Suppressor macrophage treated with lipopolysaccharide for 1 hour (primary cell): ENCODE data around the gene PAX8.
"Not testable (repeated sequence)": the region's sequence is repeated elsewhere in the genome, so short reads cannot be mapped to it uniquely, and the experiment has no call there.

Source experiments
- DNase-seq, 3 donors: peaks; one replicate each; pipeline ENCODE4 v3.0.0-alpha.2; 2020 to 2022

The PAX8 gene

GRCh38 chr2:113278742-113279139, at the start of gene PAX8:
Gene PAX8, minus strand, starts transcription at chr2:113278921. Its CDS starts 527 bp downstream, at chr2:113278394.
- no peak for DNase-seq

- no peak for DNase-seq
Observed at GRCh38 chr2:113328043-113328442, 49.3 kb upstream of the PAX8 start.

GRCh38 chr2:113325161-113325731, 46.5 kb upstream of the PAX8 start:
- DNase-seq = not testable (repeated sequence)

- peak in 2 of 3 donors; percentile 30 to 59 for DNase-seq
Observed at GRCh38 chr2:113324684-113325160, 46.0 kb upstream of the PAX8 start.

GRCh38 chr2:113323129-113323528, 44.4 kb upstream of the PAX8 start:
- not testable (repeated sequence) for DNase-seq

- not testable (repeated sequence) for DNase-seq
Observed at GRCh38 chr2:113320106-113320505, 41.4 kb upstream of the PAX8 start.

GRCh38 chr2:113318941-113319340, 40.2 kb upstream of the PAX8 start:
- DNase-seq = not testable (repeated sequence)

GRCh38 chr2:113316085-113316484, 37.4 kb upstream of the PAX8 start:
- DNase-seq = no peak

- not testable (repeated sequence) for DNase-seq
Observed at GRCh38 chr2:113314663-113315062, 35.9 kb upstream of the PAX8 start.

GRCh38 chr2:113314176-113314575, 35.5 kb upstream of the PAX8 start:
- DNase-seq = not testable (repeated sequence)

- DNase-seq = not testable (repeated sequence)
Observed at GRCh38 chr2:113311781-113312180, 33.1 kb upstream of the PAX8 start.

GRCh38 chr2:113311191-113311590, 32.5 kb upstream of the PAX8 start:
- not testable (repeated sequence) for DNase-seq

- DNase-seq = peak; percentile 48 to 59 (median 59)
Observed at GRCh38 chr2:113309655-113310387, 31.1 kb upstream of the PAX8 start.

GRCh38 chr2:113308784-113309183, 30.1 kb upstream of the PAX8 start:
- DNase-seq = peak in 1 of 3 donors; percentile 17

- DNase-seq = not testable (repeated sequence)
Observed at GRCh38 chr2:113306207-113306606, 27.5 kb upstream of the PAX8 start.

- DNase-seq = not testable (repeated sequence)
Observed at GRCh38 chr2:113305749-113306148, 27.0 kb upstream of the PAX8 start.

GRCh38 chr2:113305146-113305545, 26.4 kb upstream of the PAX8 start:
- DNase-seq = no peak

- DNase-seq = no peak
Observed at GRCh38 chr2:113304702-113305101, 26.0 kb upstream of the PAX8 start.

GRCh38 chr2:113302216-113302980, 23.7 kb upstream of the PAX8 start:
- DNase-seq = not testable (repeated sequence)

GRCh38 chr2:113300281-113300680, 21.6 kb upstream of the PAX8 start:
- no peak for DNase-seq

GRCh38 chr2:113298176-113298575, 19.5 kb upstream of the PAX8 start:
- no peak for DNase-seq

GRCh38 chr2:113297590-113297989, 18.9 kb upstream of the PAX8 start:
- DNase-seq = peak; percentile 41 to 67 (median 54)

GRCh38 chr2:113291191-113291590, 12.5 kb upstream of the PAX8 start:
- no peak for DNase-seq
